K562 (cell line): ENCODE results near the gene CCDC138. TPM values are rescaled to one million over a fixed set of nuclear protein-coding genes. Genes with fewer than 3 reads are reported as not detected.

Source experiments
- ARNT ChIP-seq, 2 experiments: fragments of 450-650 bp; IDR thresholded peaks; 2 replicates each; pipeline ENCODE4 v1.6.1; 2016; ENCODE audit warnings: mild to moderate bottlenecking in 1 of 2
- CCAR2 ChIP-seq: fragments of 200-400 bp; formaldehyde crosslinking; IDR thresholded peaks from 2 replicates; pipeline ENCODE4 v1.6.1; 2017; ENCODE audit warnings: mild to moderate bottlenecking, low read depth, low read length
- CTCF ChIP-seq, 3 experiments: IDR thresholded peaks in 2 of 3; conservative IDR thresholded peaks in 1 of 3; 2 replicates each; pipeline ENCODE4 v1.5.1; 2011 to 2012; ENCODE audit warnings: low read length in 3 of 3, mild to moderate bottlenecking in 3 of 3, control low read depth in 2 of 3, improper control_type of control experiment in 1 of 3, inconsistent platforms in 1 of 3, low read depth in 1 of 3, mixed read lengths in 1 of 3, moderate library complexity in 1 of 3; ENCODE audit not compliant: insufficient read depth in 2 of 3
- E2F8 ChIP-seq: fragments of 450-650 bp; IDR thresholded peaks from 2 replicates; pipeline ENCODE4 v1.7.1; 2018; ENCODE audit warnings: mild to moderate bottlenecking, low read depth; ENCODE audit not compliant: partially characterized antibody
- EWSR1 ChIP-seq: fragments of 450-650 bp; IDR thresholded peaks from 2 replicates; pipeline ENCODE4 v1.6.1; 2018; ENCODE audit warnings: borderline replicate concordance, mild to moderate bottlenecking, low read depth, moderate library complexity; ENCODE audit not compliant: partially characterized antibody
- FOXK2 ChIP-seq, 2 experiments: fragments of 450-650 bp; IDR thresholded peaks in 1 of 2; conservative IDR thresholded peaks in 1 of 2; 2 replicates each; pipeline ENCODE4 v1.6.1; 2016; ENCODE audit warnings: low read depth in 2 of 2, mild to moderate bottlenecking in 1 of 2
- GATAD2B ChIP-seq: fragments of 450-650 bp; IDR thresholded peaks from 2 replicates; pipeline ENCODE4 v1.6.1; 2017; ENCODE audit warnings: mild to moderate bottlenecking, borderline replicate concordance
- MYBL2 ChIP-seq, 2 experiments: fragments of 450-650 bp in 1 of 2; sonication (generic) in 1 of 2; formaldehyde crosslinking in 1 of 2; IDR thresholded peaks; 2 replicates each; pipeline versions ENCODE4 v1.6.1 to v1.8.1; 2017 to 2022; ENCODE audit warnings: borderline replicate concordance in 1 of 2, inconsistent platforms in 1 of 2, low read depth in 1 of 2, mild to moderate bottlenecking in 1 of 2, missing genetic modification reagents in 1 of 2, moderate library complexity in 1 of 2
- NFE2 ChIP-seq: IDR thresholded peaks from 2 replicates; pipeline ENCODE4 v1.6.1; 2014; ENCODE audit warnings: antibody characterized with exemption, low read depth
- NFXL1 ChIP-seq: fragments of 450-650 bp; formaldehyde crosslinking; IDR thresholded peaks from 2 replicates; pipeline ENCODE4 v1.4.0; 2021; ENCODE audit warnings: mild to moderate bottlenecking
- RFX1 ChIP-seq: fragments of 450-650 bp; IDR thresholded peaks from 2 replicates; pipeline ENCODE4 v1.6.1; 2016; ENCODE audit warnings: mild to moderate bottlenecking, moderate library complexity
- RNF2 ChIP-seq: sonication (generic); IDR thresholded peaks from 2 replicates; pipeline ENCODE4 v1.6.1; 2016
- SFPQ ChIP-seq: fragments of 200-400 bp; formaldehyde crosslinking; IDR thresholded peaks from 2 replicates; pipeline ENCODE4 v1.6.1; 2017; ENCODE audit warnings: mild to moderate bottlenecking, low read depth, low read length, moderate library complexity
- ZBTB11 ChIP-seq, 3 experiments: fragments of 200-800 bp in 1 of 3; fragments of 250-450 bp in 1 of 3; fragments of 450-650 bp in 1 of 3; sonication (Bioruptor Pico) in 1 of 3; sonication (Bioruptor generic) in 1 of 3; formaldehyde crosslinking in 1 of 3; IDR thresholded peaks; 2 replicates each; pipeline versions ENCODE4 v1.6.1 to v1.8.0; 2016 to 2022; ENCODE audit warnings: mild to moderate bottlenecking in 2 of 3, missing genetic modification characterization in 2 of 3, missing compliant biosample characterization in 1 of 3, moderate library complexity in 1 of 3
- ZNF785 ChIP-seq: fragments of 250-450 bp; sonication (Bioruptor Pico); IDR thresholded peaks from 2 replicates; pipeline ENCODE4 v1.4.0; 2020; ENCODE audit warnings: mild to moderate bottlenecking
- polyA plus RNA-seq, 8 experiments: library from polyadenylated mRNA; depleted of rRNA in 4 of 8; stranded (reverse) in 5 of 8; unstranded in 3 of 8; fragments of >200 nt; fragmentation: Nextera tagmentation in 2 of 8; fragmentation: Illumina TruSeq in 1 of 8; extraction: Ambion mirVana in 2 of 8; extraction: Trizol in 1 of 8; gene quantifications; 2 replicates each; pipeline versions ENCODE4 v1.2.1 to v1.2.3, GENCODE V29; 2011 to 2014; ENCODE audit warnings: inconsistent platforms in 1 of 8, missing spikeins in 1 of 8
- total RNA-seq, 7 experiments: library from RNA; depleted of rRNA in 6 of 7; stranded (reverse); fragments of >200 nt in 6 of 7; fragmentation: Illumina TruSeq in 2 of 7; extraction: Trizol in 2 of 7; gene quantifications; 2 replicates each; pipeline versions ENCODE4 v1.2.1 to v1.2.3, GENCODE V29; 2011 to 2021; ENCODE audit warnings: low replicate concordance in 1 of 7

CCDC138 gene
- total and polyA plus RNA-seq, 9 of the 15 experiments (the other 6 are each of a cell fraction or from before 2014, with no cell fraction given), result 17.5 to 44.6 (median 26.7) TPM

GRCh38 chr2:108870069-108870644 lies 83.6 kb downstream of the CCDC138 start (continued):
- TF ChIP-seq CTCF (IDR thresholded peaks at IDR 0.05 in 2 of 3, conservative IDR thresholded peaks at IDR 0.05 in 1 of 3; ENCODE audit: insufficient read depth in 2 of 3, low read depth in 1 of 3, low read length in 3 of 3) (no peak), E2F8 (no peak), FOXK2 (conservative IDR thresholded peaks at IDR 0.05 in 1 of 2, IDR thresholded peaks at IDR 0.05 in 1 of 2; ENCODE audit: low read depth in 2 of 2) (no peak), NFE2 (no peak), MYBL2 (IDR thresholded peaks at IDR 0.05; ENCODE audit: low read depth) (no peak), MYBL2 (CRISPR knock-in tag; IDR thresholded peaks at IDR 0.05; ENCODE audit: borderline replicate concordance) (no peak), ARNT (IDR thresholded peaks at IDR 0.05) (no peak), RNF2 (no peak), EWSR1 (no peak), GATAD2B (no peak), ZBTB11 (CRISPR knock-in tag; IDR thresholded peaks at IDR 0.05) (no peak), ZNF785 (CRISPR knock-in tag) (no peak), NFXL1 (CRISPR knock-in tag) (no peak), RFX1 (no peak), SFPQ (no peak), CCAR2 (no peak)
